HepG2 (cell line): ENCODE measurements around the gene HMHB1. TPM values are rescaled to one million over a fixed set of nuclear protein-coding genes. Genes with fewer than 3 reads are reported as not detected.

Source experiments
- FOXA1 ChIP-seq, 2 experiments: fragments of 450-650 bp in 1 of 2; sonication (generic) in 1 of 2; formaldehyde crosslinking in 1 of 2; IDR thresholded peaks; 2 replicates each; pipeline versions ENCODE4 v1.4.0 to v1.6.1; 2016 to 2020; ENCODE audit warnings: missing genetic modification reagents in 1 of 2
- GATA4 ChIP-seq: sonication (generic); IDR thresholded peaks from 2 replicates; pipeline ENCODE4 v1.6.1; 2016; ENCODE audit warnings: antibody characterized with exemption, low read depth, borderline replicate concordance
- HDAC2 ChIP-seq: sonication (generic); formaldehyde crosslinking; IDR thresholded peaks from 2 replicates; pipeline ENCODE4 v1.4.0; 2020; ENCODE audit warnings: missing genetic modification reagents
- HNF4A ChIP-seq: sonication (generic); formaldehyde crosslinking; IDR thresholded peaks from 2 replicates; pipeline ENCODE4 v1.4.0; 2020; ENCODE audit warnings: missing genetic modification reagents
- IKZF4 ChIP-seq: sonication (generic); formaldehyde crosslinking; IDR thresholded peaks from 2 replicates; pipeline ENCODE4 v1.5.1; 2020; ENCODE audit warnings: borderline replicate concordance, mild to moderate bottlenecking, low read depth, missing genetic modification reagents; ENCODE audit errors: not compliant biosample characterization
- KLF13 ChIP-seq: sonication (generic); formaldehyde crosslinking; IDR thresholded peaks from 2 replicates; pipeline ENCODE4 v1.4.0; 2020; ENCODE audit warnings: mild to moderate bottlenecking, missing genetic modification reagents
- LBX2 ChIP-seq: sonication (generic); formaldehyde crosslinking; IDR thresholded peaks from 2 replicates; pipeline ENCODE4 v1.5.0; 2020; ENCODE audit warnings: missing genetic modification reagents, mild to moderate bottlenecking, borderline replicate concordance
- MLLT10 ChIP-seq: sonication (generic); formaldehyde crosslinking; IDR thresholded peaks from 2 replicates; pipeline ENCODE4 v1.4.0; 2020; ENCODE audit warnings: missing genetic modification reagents
- MLX ChIP-seq: IDR thresholded peaks from 2 replicates; pipeline ENCODE4 v1.6.1; 2016
- MYC ChIP-seq: sonication (generic); formaldehyde crosslinking; IDR thresholded peaks from 2 replicates; pipeline ENCODE4 v1.9.0; 2021; ENCODE audit warnings: missing genetic modification reagents, borderline replicate concordance
- NFATC3 ChIP-seq: sonication (generic); formaldehyde crosslinking; IDR thresholded peaks from 2 replicates; pipeline ENCODE4 v1.5.1; 2020; ENCODE audit warnings: mild to moderate bottlenecking, missing genetic modification reagents
- NFKB2 ChIP-seq: sonication (generic); formaldehyde crosslinking; IDR thresholded peaks from 2 replicates; pipeline ENCODE4 v1.4.0; 2020; ENCODE audit warnings: missing genetic modification reagents, borderline replicate concordance
- RXRA ChIP-seq: sonication (generic); formaldehyde crosslinking; IDR thresholded peaks from 2 replicates; pipeline ENCODE4 v1.5.1; 2020; ENCODE audit warnings: missing genetic modification reagents
- SIX4 ChIP-seq: sonication (generic); formaldehyde crosslinking; IDR thresholded peaks from 2 replicates; pipeline ENCODE4 v1.4.0; 2020; ENCODE audit warnings: missing genetic modification reagents
- TRAFD1 ChIP-seq: sonication (generic); formaldehyde crosslinking; IDR thresholded peaks from 2 replicates; pipeline ENCODE4 v1.5.1; 2020; ENCODE audit warnings: missing genetic modification reagents, mild to moderate bottlenecking, borderline replicate concordance
- ZBTB2 ChIP-seq: sonication (generic); formaldehyde crosslinking; IDR thresholded peaks from 2 replicates; pipeline ENCODE4 v1.8.0; 2022; ENCODE audit warnings: low read depth, missing genetic modification reagents
- ZBTB49 ChIP-seq: sonication (generic); formaldehyde crosslinking; IDR thresholded peaks from 2 replicates; pipeline ENCODE4 v1.4.0; 2020; ENCODE audit warnings: missing genetic modification reagents, borderline replicate concordance
- ZNF136 ChIP-seq: sonication (generic); formaldehyde crosslinking; IDR thresholded peaks from 2 replicates; pipeline ENCODE4 v1.8.1; 2022; ENCODE audit warnings: low read depth, mild to moderate bottlenecking, moderate library complexity, missing genetic modification reagents
- ZNF235 ChIP-seq: sonication (generic); formaldehyde crosslinking; IDR thresholded peaks from 2 replicates; pipeline ENCODE4 v1.8.1; 2023; ENCODE audit warnings: mild to moderate bottlenecking, missing genetic modification reagents, borderline replicate concordance
- ZNF432 ChIP-seq: sonication (generic); formaldehyde crosslinking; IDR thresholded peaks from 2 replicates; pipeline ENCODE4 v1.5.0; 2020; ENCODE audit warnings: missing genetic modification reagents, mild to moderate bottlenecking, borderline replicate concordance
- ZNF691 ChIP-seq: sonication (generic); formaldehyde crosslinking; IDR thresholded peaks from 2 replicates; pipeline ENCODE4 v1.4.0; 2020; ENCODE audit warnings: missing genetic modification reagents, low read depth, mild to moderate bottlenecking, borderline replicate concordance
- polyA plus RNA-seq, 8 experiments: library from polyadenylated mRNA; depleted of rRNA in 3 of 8; stranded (reverse) in 7 of 8; unstranded in 1 of 8; fragments of >200 nt; fragmentation: Illumina TruSeq in 4 of 8; extraction: Trizol in 4 of 8; gene quantifications; 2 replicates each; pipeline versions ENCODE4 v1.2.1 to v1.2.3, GENCODE V29; 2011 to 2016; ENCODE audit warnings: low read depth in 4 of 8, missing spikeins in 1 of 8, mixed read lengths in 1 of 8; ENCODE audit not compliant: insufficient read depth in 1 of 8
- total RNA-seq, 5 experiments: library from RNA; depleted of rRNA; stranded (reverse); fragments of >200 nt; fragmentation: Illumina TruSeq; extraction: Trizol; gene quantifications; 2 replicates each; pipeline ENCODE4 v1.2.3, GENCODE V29; 2016; ENCODE audit warnings: low read depth in 1 of 5

HMHB1 gene
- total and polyA plus RNA-seq, 2 of the 13 experiments (the other 11 are each of a cell fraction or from before 2014, with no cell fraction given): not detected

GRCh38 chr5:143824851-143825720 is 13.1 kb downstream of the HMHB1 start (continued):
- TF ChIP-seq ZNF136 (no peak), TRAFD1 (CRISPR knock-in tag) (no peak), SIX4 (CRISPR knock-in tag) (no peak), RXRA (CRISPR knock-in tag) (peak; percentile 81), NFATC3 (CRISPR knock-in tag) (no peak), ZBTB2 (CRISPR knock-in tag) (no peak), ZNF432 (no peak), NFKB2 (CRISPR knock-in tag) (no peak), HDAC2 (peak; percentile 19; the same call in 1 of the 2 replicates), HNF4A (CRISPR knock-in tag) (no peak), GATA4 (no peak), ZNF235 (CRISPR knock-in tag) (no peak), ZBTB49 (CRISPR knock-in tag) (no peak), ZNF691 (CRISPR knock-in tag) (no peak), MLX (CRISPR knock-in tag) (no peak), IKZF4 (CRISPR knock-in tag) (no peak), MYC (CRISPR knock-in tag) (no peak), LBX2 (CRISPR knock-in tag) (no peak), MLLT10 (CRISPR knock-in tag) (no peak), FOXA1 (IDR thresholded peaks at IDR 0.05) (no peak), FOXA1 (CRISPR knock-in tag; IDR thresholded peaks at IDR 0.05) (peak; percentile 8; the same call in 1 of the 2 replicates), KLF13 (no peak)
